HepG2 (cell line): ENCODE results near the gene POU6F2.

Source experiments
- CBFB ChIP-seq: sonication (generic); formaldehyde crosslinking; IDR thresholded peaks from 2 replicates; pipeline ENCODE4 v1.4.0; 2020; ENCODE audit warnings: missing genetic modification reagents
- CBX2 ChIP-seq, 2 experiments: fragments of 200-600 bp in 1 of 2; sonication (generic); formaldehyde crosslinking in 1 of 2; IDR thresholded peaks; 2 replicates each; pipeline versions ENCODE4 v1.7.0 to v1.8.1; 2018 to 2022; ENCODE audit warnings: low read depth in 2 of 2, low read length in 1 of 2, mild to moderate bottlenecking in 1 of 2, missing genetic modification reagents in 1 of 2
- CTCF ChIP-seq: sonication (generic); formaldehyde crosslinking; IDR thresholded peaks from 2 replicates; pipeline ENCODE4 v1.5.0; 2020; ENCODE audit warnings: mild to moderate bottlenecking, missing genetic modification reagents, moderate library complexity
- GTF2F1 ChIP-seq: fragments of 150-350 bp; IDR thresholded peaks from 2 replicates; pipeline ENCODE4 v1.6.1; 2014; ENCODE audit warnings: low read length
- REL ChIP-seq: sonication (generic); formaldehyde crosslinking; conservative IDR thresholded peaks from 2 replicates; pipeline ENCODE4 v1.8.0; 2022; ENCODE audit warnings: mild to moderate bottlenecking, missing genetic modification reagents, moderate library complexity
- ZNF747 ChIP-seq: sonication (generic); formaldehyde crosslinking; IDR thresholded peaks from 2 replicates; pipeline ENCODE4 v1.8.1; 2023; ENCODE audit warnings: missing genetic modification reagents, mild to moderate bottlenecking, borderline replicate concordance

- no peak for TF ChIP-seq ZNF747 (CRISPR knock-in tag)
- TF ChIP-seq CBFB, result no peak
- no peak for TF ChIP-seq CBX2 (IDR thresholded peaks at IDR 0.05; ENCODE audit: low read depth, low read length)
- TF ChIP-seq CBX2 (CRISPR knock-in tag; IDR thresholded peaks at IDR 0.05; ENCODE audit: low read depth), result no peak
- no peak for TF ChIP-seq CTCF (CRISPR knock-in tag)
- no peak for TF ChIP-seq GTF2F1
- TF ChIP-seq REL, result no peak
These were observed 482.8 kb downstream of the POU6F2 start for GRCh38 chr7:39460486-39460885.
